Measurements from ENCODE around the gene MMP25. TPM values are rescaled to one million over a fixed set of nuclear protein-coding genes. Genes with fewer than 3 reads are reported as not detected.
"Not testable (repeated sequence)": the region's sequence is repeated elsewhere in the genome, so short reads cannot be mapped to it uniquely, and the experiment has no call there.

Gene MMP25
- total RNA-seq, 4 donors from 2014 or later, result 0.30 to 0.81 (median 0.49) TPM; not detected in 1

- 85 to 89% methylated on average over 7 of the region's 7 CpGs for WGBS, 2 donors
- intact Hi-C loops (cut with DNase I; ENCODE audit: low total_unique reads), result no loop called here
- no peak overlapping the region for H3K4me3 ChIP-seq (ENCODE audit: low read depth, poor library complexity, severe bottlenecking)
- no peak for TF ChIP-seq CTCF (IDR thresholded peaks at IDR 0.05)
- no peak for DNase-seq (ENCODE audit: low spot score in 2 of 2)
These were observed 25.3 kb downstream of the MMP25 start for GRCh38 chr16:3071655-3072054.

GRCh38 chr16:3072148-3072547 is 25.8 kb downstream of the MMP25 start:
- intact Hi-C loops (cut with DNase I; ENCODE audit: low total_unique reads); H3K4me3 ChIP-seq (ENCODE audit: low read depth, poor library complexity, severe bottlenecking); DNase-seq (ENCODE audit: low spot score in 2 of 2): not testable (repeated sequence)
- 43 to 44% methylated on average over 4 of the region's 4 CpGs for WGBS, 2 donors

- intact Hi-C loops (cut with DNase I; ENCODE audit: low total_unique reads); DNase-seq (ENCODE audit: low spot score in 2 of 2); H3K4me3 ChIP-seq (ENCODE audit: low read depth, poor library complexity, severe bottlenecking): not testable (repeated sequence)
- 70 to 72% methylated on average over 6 to 15 of the region's 18 CpGs for WGBS, 2 donors
These were observed 26.4 kb downstream of the MMP25 start for GRCh38 chr16:3072576-3073263.

GRCh38 chr16:3073448-3073847 is 27.1 kb downstream of the MMP25 start:
- no peak overlapping the region for H3K4me3 ChIP-seq (ENCODE audit: low read depth, poor library complexity, severe bottlenecking)
- WGBS, 2 donors, result 90 to 93% methylated on average over 7 of the region's 7 CpGs
- no peak for DNase-seq (ENCODE audit: low spot score in 2 of 2)
- intact Hi-C loops (cut with DNase I; ENCODE audit: low total_unique reads), result no loop called here
- no peak for TF ChIP-seq CTCF (IDR thresholded peaks at IDR 0.05)
- TF ChIP-seq POLR2A (IDR thresholded peaks at IDR 0.05), result no peak

GRCh38 chr16:3074860-3075522 is 28.6 kb downstream of the MMP25 start:
- intact Hi-C loops (cut with DNase I; ENCODE audit: low total_unique reads), result no loop called here
- no peak for DNase-seq (ENCODE audit: low spot score in 2 of 2)
- no peak overlapping the region for H3K4me3 ChIP-seq (ENCODE audit: low read depth, poor library complexity, severe bottlenecking)
- 62 to 68% methylated on average over 9 of the region's 9 CpGs for WGBS, 2 donors
- TF ChIP-seq CTCF (IDR thresholded peaks at IDR 0.05) (no peak), POLR2A (IDR thresholded peaks at IDR 0.05) (no peak)

- no peak for DNase-seq (ENCODE audit: low spot score in 2 of 2)
- intact Hi-C loops (cut with DNase I; ENCODE audit: low total_unique reads), result no loop called here
- H3K4me3 ChIP-seq (ENCODE audit: low read depth, poor library complexity, severe bottlenecking), result no peak overlapping the region
- TF ChIP-seq CTCF (IDR thresholded peaks at IDR 0.05) (no peak), POLR2A (IDR thresholded peaks at IDR 0.05) (no peak)
- WGBS, 2 donors, result 45 to 64% methylated on average over 10 of the region's 10 CpGs
These were observed 29.2 kb downstream of the MMP25 start for GRCh38 chr16:3075523-3075915.

GRCh38 chr16:3075946-3076345 is 29.6 kb downstream of the MMP25 start:
- H3K4me3 ChIP-seq (ENCODE audit: low read depth, poor library complexity, severe bottlenecking); intact Hi-C loops (cut with DNase I; ENCODE audit: low total_unique reads); DNase-seq (ENCODE audit: low spot score in 2 of 2): not testable (repeated sequence)
- 91% methylated on average over 6 of the region's 6 CpGs for WGBS, 2 donors

Data from lower leg skin (tissue), 4 donors.